ENCODE results near the gene NUDT9. TPM values are rescaled to one million over a fixed set of nuclear protein-coding genes. Genes with fewer than 3 reads are reported as not detected.
"Not testable (repeated sequence)": the region's sequence is repeated elsewhere in the genome, so short reads cannot be mapped to it uniquely, and the experiment has no call there.

Gene NUDT9
- total RNA-seq, 1 experiment from 2014 or later, result 25.4 TPM

DNA sequence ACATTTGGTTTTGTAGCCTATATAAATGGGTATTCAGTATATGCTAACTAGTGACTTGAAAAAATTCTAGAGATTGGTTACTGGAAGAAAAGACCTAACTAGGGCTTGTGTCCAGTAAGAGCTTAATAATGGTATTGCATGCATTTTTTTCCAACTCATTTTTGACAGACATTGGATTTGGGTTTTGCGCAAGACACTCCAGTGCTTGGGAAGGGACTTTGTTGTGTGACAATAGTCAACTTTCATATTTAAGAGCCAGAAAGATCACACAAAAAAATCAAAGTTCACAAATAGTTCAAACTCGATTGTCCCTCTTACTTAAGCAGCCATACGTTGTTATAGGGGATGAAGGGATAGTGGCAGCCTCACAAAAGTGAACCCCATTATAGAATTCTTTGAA lies 30.2 kb upstream of the NUDT9 start:
- CTCF ChIA-PET, result interaction anchor here (0.9 to 2.4 kb wide), 4 partner anchors 12 to 703 kb away, joined by 3 to 18 read pairs (median 6); partner anchors contain the start of gene NUDT9
- POLR2A ChIA-PET, result interaction anchor here (2.3 kb wide), 1 partner anchor 30 kb away, joined by 6 read pairs; the partner anchor contains the start of gene NUDT9

DNA sequence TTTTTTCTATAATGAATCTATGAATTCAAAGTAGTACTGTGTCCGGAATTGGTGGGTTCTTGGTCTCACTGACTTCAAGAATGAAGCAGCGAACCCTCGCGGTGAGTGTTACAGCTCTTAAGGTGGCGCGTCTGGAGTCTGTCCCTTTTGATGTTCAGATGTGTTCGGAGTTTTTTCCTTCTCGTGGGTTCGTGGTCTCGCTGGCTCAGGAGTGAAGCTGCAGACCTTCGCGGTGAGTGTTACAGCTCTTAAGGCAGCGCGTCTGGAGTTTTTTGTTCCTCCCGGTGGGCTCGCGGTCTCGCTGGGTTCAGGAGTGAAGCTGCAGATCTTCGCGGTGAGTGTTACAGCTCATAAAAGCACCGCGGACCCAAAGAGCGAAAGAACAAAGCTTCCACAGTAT lies 27.3 kb upstream of the NUDT9 start:
- DNase-seq (ENCODE audit: low spot score); H3K27ac Mint-ChIP-seq; CTCF ChIA-PET; H3K27me3 Mint-ChIP-seq (ENCODE audit: low read depth); POLR2A ChIA-PET; H3K36me3 Mint-ChIP-seq; ATAC-seq; H3K4me1 Mint-ChIP-seq; H3K4me3 Mint-ChIP-seq; H3K9me3 Mint-ChIP-seq: not testable (repeated sequence)

More for the DNA sequence above, 30.2 kb upstream of the NUDT9 start:
- Mint-ChIP-seq H3K9me3 (peaks cover 6% of the 10 kb centered on the region), H3K4me1 (peaks cover 15% of the 10 kb centered on the region), H3K27ac (no peak overlapping the region), H3K36me3 (peaks cover 10% of the 10 kb centered on the region), H3K4me3 (no peak overlapping the region), H3K27me3 (ENCODE audit: low read depth) (no peaks in the 10 kb centered on the region)
- ATAC-seq (no peak), DNase-seq (ENCODE audit: low spot score) (no peak)
- TF ChIP-seq OVOL2 (CRISPR knock-in tag; IDR thresholded peaks at IDR 0.05; ENCODE audit: borderline replicate concordance) (no peak), JUN (CRISPR knock-in tag; IDR thresholded peaks at IDR 0.05) (no peak), TEAD1 (CRISPR knock-in tag; IDR thresholded peaks at IDR 0.05) (no peak)

DNA sequence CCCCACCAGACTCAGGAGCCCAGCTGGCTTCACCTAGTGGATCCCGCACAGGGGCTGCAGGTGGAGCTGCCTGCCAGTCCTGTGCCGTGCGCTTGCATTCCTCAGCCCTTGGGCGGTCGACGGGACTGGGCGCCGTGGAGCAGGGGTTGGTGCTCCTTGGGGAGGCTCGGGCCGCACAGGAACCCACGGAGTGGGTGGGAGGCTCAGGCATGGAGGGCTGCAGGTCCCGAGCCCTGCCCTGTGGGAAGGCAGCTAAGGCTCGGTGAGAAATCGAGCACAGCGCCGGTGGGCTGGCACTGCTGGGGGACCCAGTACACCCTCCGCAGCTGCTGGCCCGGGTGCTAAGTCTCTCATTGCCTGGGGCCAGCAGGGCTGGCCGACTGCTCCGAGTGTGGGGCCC lies 26.5 kb upstream of the NUDT9 start:
- H3K27me3 Mint-ChIP-seq (ENCODE audit: low read depth); H3K9me3 Mint-ChIP-seq; H3K27ac Mint-ChIP-seq; ATAC-seq; H3K4me1 Mint-ChIP-seq; CTCF ChIA-PET; H3K4me3 Mint-ChIP-seq; H3K36me3 Mint-ChIP-seq; DNase-seq (ENCODE audit: low spot score); POLR2A ChIA-PET: not testable (repeated sequence)

DNA sequence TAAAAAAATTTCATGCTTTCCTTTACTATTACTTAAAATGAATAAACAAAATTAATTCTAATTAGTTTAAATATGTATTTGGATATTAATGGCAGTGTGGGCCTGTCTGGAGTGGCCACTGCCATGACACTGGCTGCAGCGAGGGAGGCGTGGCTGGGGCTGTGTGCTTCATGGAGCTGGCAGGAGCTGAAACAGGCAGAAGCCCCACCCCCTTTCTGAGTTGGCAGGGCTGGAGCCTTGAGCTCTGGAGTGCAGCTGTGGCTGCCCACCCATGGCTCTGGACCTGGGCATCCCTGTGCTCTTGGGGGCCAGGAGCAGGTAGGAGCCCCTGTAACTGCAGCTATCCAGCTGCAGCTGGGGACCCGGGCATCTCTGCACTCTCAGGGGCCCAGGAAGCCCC lies 23.2 kb upstream of the NUDT9 start:
- ChIA-PET CTCF (interaction anchor here (1.2 kb wide), 1 partner anchor 8 kb away, joined by 6 read pairs; the partner anchor contains the start of gene HSD17B11), POLR2A (no interaction called here)
- DNase-seq (ENCODE audit: low spot score) (peak; percentile 46), ATAC-seq (peak; percentile 95)
- H3K27ac Mint-ChIP-seq, result no peak overlapping the region
- peaks cover 11% of the 10 kb centered on the region for H3K36me3 Mint-ChIP-seq
- TF ChIP-seq SOX15 (CRISPR knock-in tag; IDR thresholded peaks at IDR 0.05), result no peak
- H3K4me3 Mint-ChIP-seq, result no peak overlapping the region
- peaks cover 18% of the 10 kb centered on the region for H3K9me3 Mint-ChIP-seq
- H3K27me3 Mint-ChIP-seq (ENCODE audit: low read depth), result no peaks in the 10 kb centered on the region
- H3K4me1 Mint-ChIP-seq, result no peaks in the 10 kb centered on the region

DNA sequence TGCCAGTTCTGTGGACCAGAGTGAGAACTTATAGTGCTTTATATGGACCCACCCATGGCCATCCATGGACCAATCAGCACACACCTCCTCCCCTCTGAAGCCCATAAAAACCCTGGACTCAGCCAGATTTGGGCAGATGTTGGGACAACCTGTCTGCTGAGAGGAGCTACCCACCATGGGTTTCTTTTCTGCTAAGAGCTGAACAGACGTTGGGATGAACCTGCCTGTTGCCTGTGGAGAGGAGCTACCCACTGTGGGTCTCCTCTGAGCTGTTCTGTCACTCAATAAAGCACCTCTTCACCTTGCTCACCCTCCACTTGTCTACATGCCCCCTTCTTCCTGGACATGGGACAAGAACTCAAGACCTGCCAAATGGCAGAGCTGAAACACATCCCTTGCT lies 22.4 kb upstream of the NUDT9 start:
- no peak overlapping the region for H3K4me3 Mint-ChIP-seq
- no peaks in the 10 kb centered on the region for H3K27me3 Mint-ChIP-seq (ENCODE audit: low read depth)
- POLR2A ChIA-PET, result no interaction called here
- TF ChIP-seq JAZF1 (CRISPR knock-in tag; IDR thresholded peaks at IDR 0.05) (no peak), SMAD4 (CRISPR knock-in tag; IDR thresholded peaks at IDR 0.05) (no peak), FOXK1 (CRISPR knock-in tag; IDR thresholded peaks at IDR 0.05) (no peak), KAT7 (CRISPR knock-in tag; IDR thresholded peaks at IDR 0.05; ENCODE audit: borderline replicate concordance) (no peak)
- TF ChIP-seq, protein P1, sequence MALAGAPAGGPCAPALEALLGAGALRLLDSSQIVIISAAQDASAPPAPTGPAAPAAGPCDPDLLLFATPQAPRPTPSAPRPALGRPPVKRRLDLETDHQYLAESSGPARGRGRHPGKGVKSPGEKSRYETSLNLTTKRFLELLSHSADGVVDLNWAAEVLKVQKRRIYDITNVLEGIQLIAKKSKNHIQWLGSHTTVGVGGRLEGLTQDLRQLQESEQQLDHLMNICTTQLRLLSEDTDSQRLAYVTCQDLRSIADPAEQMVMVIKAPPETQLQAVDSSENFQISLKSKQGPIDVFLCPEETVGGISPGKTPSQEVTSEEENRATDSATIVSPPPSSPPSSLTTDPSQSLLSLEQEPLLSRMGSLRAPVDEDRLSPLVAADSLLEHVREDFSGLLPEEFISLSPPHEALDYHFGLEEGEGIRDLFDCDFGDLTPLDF (CRISPR knock-in tag; IDR thresholded peaks at IDR 0.05), result no peak
- TF ChIP-seq, protein P2, sequence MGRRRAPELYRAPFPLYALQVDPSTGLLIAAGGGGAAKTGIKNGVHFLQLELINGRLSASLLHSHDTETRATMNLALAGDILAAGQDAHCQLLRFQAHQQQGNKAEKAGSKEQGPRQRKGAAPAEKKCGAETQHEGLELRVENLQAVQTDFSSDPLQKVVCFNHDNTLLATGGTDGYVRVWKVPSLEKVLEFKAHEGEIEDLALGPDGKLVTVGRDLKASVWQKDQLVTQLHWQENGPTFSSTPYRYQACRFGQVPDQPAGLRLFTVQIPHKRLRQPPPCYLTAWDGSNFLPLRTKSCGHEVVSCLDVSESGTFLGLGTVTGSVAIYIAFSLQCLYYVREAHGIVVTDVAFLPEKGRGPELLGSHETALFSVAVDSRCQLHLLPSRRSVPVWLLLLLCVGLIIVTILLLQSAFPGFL (CRISPR knock-in tag; IDR thresholded peaks at IDR 0.05; ENCODE audit: borderline replicate concordance), result no peak
- ATAC-seq, result no peak
- H3K36me3 Mint-ChIP-seq, result peaks cover 11% of the 10 kb centered on the region
- H3K4me1 Mint-ChIP-seq, result no peaks in the 10 kb centered on the region
- H3K27ac Mint-ChIP-seq, result no peak overlapping the region
- CTCF ChIA-PET, result interaction anchor here (0.9 kb wide), 1 partner anchor 9 kb away, joined by 4 read pairs; the partner anchor contains the start of gene HSD17B11
- H3K9me3 Mint-ChIP-seq, result peaks cover 18% of the 10 kb centered on the region
- DNase-seq (ENCODE audit: low spot score), result no peak

DNA sequence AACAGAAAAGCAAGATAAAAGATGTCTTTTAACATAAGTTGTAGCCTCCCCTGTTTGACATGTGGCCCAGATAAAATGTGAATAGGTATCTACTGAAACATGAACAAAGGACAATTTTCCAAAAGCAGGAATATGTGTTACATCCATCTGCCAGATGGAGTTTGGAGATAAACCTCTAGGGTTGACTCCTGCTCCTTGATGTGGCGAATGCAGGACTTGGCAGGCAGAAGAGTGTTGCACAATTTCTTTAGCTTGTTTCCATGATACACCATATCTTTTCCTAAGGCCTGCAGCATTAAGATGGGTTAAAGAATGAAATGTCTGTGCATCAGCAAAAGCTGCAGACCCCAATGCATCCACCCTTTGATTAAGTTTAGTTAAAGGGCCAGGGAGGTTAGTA lies 18.6 kb upstream of the NUDT9 start:
- H3K27ac Mint-ChIP-seq; ATAC-seq; H3K27me3 Mint-ChIP-seq (ENCODE audit: low read depth); DNase-seq (ENCODE audit: low spot score); POLR2A ChIA-PET; H3K4me3 Mint-ChIP-seq; CTCF ChIA-PET: not testable (repeated sequence)
- Mint-ChIP-seq H3K36me3 (peaks cover 11% of the 10 kb centered on the region), H3K4me1 (peaks cover 19% of the 10 kb centered on the region), H3K9me3 (peaks cover 18% of the 10 kb centered on the region)

Data from WTC11 (cell line).